Activated CD8-positive, alpha-beta memory T cell treated with anti-CD3 and anti-CD28 coated beads, Interleukin-2, amount 50 U/mL, for 1 hour (primary cell): Measurements from ENCODE around the gene CEP43.

Experiments
- DNase-seq: peaks from one replicate; pipeline ENCODE4 v3.0.0-alpha.2; 2020; ENCODE audit errors: extremely low read depth

Gene CEP43

GRCh38 chr6:167013946-167014345 lies 14.7 kb downstream of the CEP43 start:
- no peak for DNase-seq

- DNase-seq, result no peak
These were observed 16.1 kb downstream of the CEP43 start for GRCh38 chr6:167015302-167015701.

GRCh38 chr6:167020206-167020605 lies 21.0 kb downstream of the CEP43 start:
- no peak for DNase-seq

GRCh38 chr6:167027308-167027707 lies 28.1 kb downstream of the CEP43 start:
- no peak for DNase-seq

- DNase-seq, result no peak
These were observed 28.6 kb downstream of the CEP43 start for GRCh38 chr6:167027772-167028171.

GRCh38 chr6:167030222-167031072 lies 31.2 kb downstream of the CEP43 start:
- no peak for DNase-seq

GRCh38 chr6:167031082-167031709 lies 32.0 kb downstream of the CEP43 start:
- no peak for DNase-seq

- DNase-seq, result no peak
These were observed 34.9 kb downstream of the CEP43 start for GRCh38 chr6:167034056-167034455.

- no peak for DNase-seq
These were observed 38.6 kb downstream of the CEP43 start for GRCh38 chr6:167037762-167038161.

GRCh38 chr6:167044696-167045095 lies 45.5 kb downstream of the CEP43 start:
- no peak for DNase-seq

- no peak for DNase-seq
These were observed 46.8 kb downstream of the CEP43 start for GRCh38 chr6:167045828-167046580.

- DNase-seq, result no peak
These were observed 47.8 kb downstream of the CEP43 start for GRCh38 chr6:167046861-167047495.

GRCh38 chr6:167047554-167047953 lies 48.4 kb downstream of the CEP43 start:
- no peak for DNase-seq
